Measurements from ENCODE around the gene DRC3.
"Not testable (repeated sequence)": the region's sequence is repeated elsewhere in the genome, so short reads cannot be mapped to it uniquely, and the experiment has no call there.

Gene DRC3

GRCh38 chr17:17972126-17972951, at the start of gene DRC3, which contains the start of gene TOM1L2:
Gene DRC3, plus strand, starts transcription at chr17:17972862. Its CDS starts 4,737 bp downstream, at chr17:17977599.
Gene TOM1L2, minus strand, starts transcription at chr17:17972400. Its CDS starts 87 bp downstream, at chr17:17972313.
- peak; percentile 97 to 100 (median 100) for DNase-seq

- DNase-seq: no peak
Measured at GRCh38 chr17:17924131-17924856, 48.4 kb upstream of the DRC3 start.

GRCh38 chr17:17924857-17925250, 47.8 kb upstream of the DRC3 start:
- no peak for DNase-seq

- DNase-seq: no peak
Measured at GRCh38 chr17:17926036-17926435, 46.6 kb upstream of the DRC3 start.

GRCh38 chr17:17926840-17927449, 45.7 kb upstream of the DRC3 start:
- DNase-seq: peak in 1 of 14 donors; percentile 23

- peak in 8 of 14 donors; percentile 38 to 70 (median 51) for DNase-seq
Measured at GRCh38 chr17:17928398-17929287, 44.0 kb upstream of the DRC3 start.

GRCh38 chr17:17929655-17930380, 42.8 kb upstream of the DRC3 start:
- DNase-seq: no peak

- no peak for DNase-seq
Measured at GRCh38 chr17:17930674-17931073, 42.0 kb upstream of the DRC3 start.

GRCh38 chr17:17931159-17931558, 41.5 kb upstream of the DRC3 start:
- DNase-seq: no peak

- DNase-seq: no peak
Measured at GRCh38 chr17:17933775-17934174, 38.9 kb upstream of the DRC3 start.

GRCh38 chr17:17934214-17934613, 38.4 kb upstream of the DRC3 start:
- no peak for DNase-seq

- no peak for DNase-seq
Measured at GRCh38 chr17:17934806-17935205, 37.9 kb upstream of the DRC3 start.

GRCh38 chr17:17935321-17936271, 37.1 kb upstream of the DRC3 start:
- no peak for DNase-seq

- no peak for DNase-seq
Measured at GRCh38 chr17:17937201-17937853, 35.3 kb upstream of the DRC3 start.

- no peak for DNase-seq
Measured at GRCh38 chr17:17937958-17938357, 34.7 kb upstream of the DRC3 start.

- DNase-seq: no peak
Measured at GRCh38 chr17:17938388-17939107, 34.1 kb upstream of the DRC3 start.

GRCh38 chr17:17939941-17940340, 32.7 kb upstream of the DRC3 start:
- DNase-seq: not testable (repeated sequence)

GRCh38 chr17:17940441-17940911, 32.2 kb upstream of the DRC3 start:
- no peak for DNase-seq

GRCh38 chr17:17941015-17941414, 31.6 kb upstream of the DRC3 start:
- no peak for DNase-seq

Measured in C1 segment of cervical spinal cord (tissue), 14 donors.